NCI-H446 (cell line): ENCODE data around the gene CNTFR.

Source experiments
- DNase-seq, 2 experiments: peaks; one replicate each; lab custom pipeline; 2025; lab: John Stamatoyannopoulos, UW

Gene CNTFR

GRCh38 chr9:34572628-34573027, 16.9 kb downstream of the CNTFR start:
- DNase-seq = no peak

- peak in 1 of 2 experiments; percentile 22 for DNase-seq
Measured at GRCh38 chr9:34572092-34572491, 17.4 kb downstream of the CNTFR start.

- peak in 1 of 2 experiments; percentile 42 for DNase-seq
Measured at GRCh38 chr9:34571481-34571810, 18.1 kb downstream of the CNTFR start.

DNA sequence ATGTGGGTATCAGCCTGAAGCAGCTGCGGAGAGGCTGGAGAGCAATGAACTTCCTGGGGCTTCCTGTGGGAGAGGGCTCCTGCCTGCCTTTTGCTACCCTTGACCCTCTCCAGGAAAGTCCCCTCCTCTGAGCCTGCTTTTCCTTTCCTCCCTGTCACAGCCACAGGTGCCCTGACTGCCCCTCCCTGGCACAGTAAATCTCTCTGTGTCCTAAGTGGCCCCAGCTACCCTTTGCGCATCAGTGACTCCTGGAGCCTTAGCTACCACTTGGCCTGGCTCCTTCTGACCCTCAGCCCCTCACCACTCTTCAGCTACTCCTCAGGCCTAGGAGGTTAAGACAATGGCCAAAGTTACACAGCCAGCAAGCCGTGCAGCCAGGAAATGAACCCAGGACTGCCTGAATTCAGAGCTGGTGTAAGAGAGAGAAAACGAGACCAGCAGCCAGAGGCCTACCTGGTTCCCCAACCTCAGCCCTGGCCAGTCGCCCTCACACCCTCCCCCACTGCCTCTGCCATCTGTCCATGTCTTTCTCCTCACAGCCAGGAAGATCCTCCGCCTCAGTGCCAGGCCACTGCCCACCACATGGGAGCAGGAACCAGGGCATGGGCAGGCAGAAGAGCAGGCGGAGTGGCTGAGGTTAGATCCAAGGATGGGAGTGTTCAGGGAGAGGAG, 18.6 kb downstream of the CNTFR start:
- DNase-seq = peak in 1 of 2 experiments; percentile 42

DNA sequence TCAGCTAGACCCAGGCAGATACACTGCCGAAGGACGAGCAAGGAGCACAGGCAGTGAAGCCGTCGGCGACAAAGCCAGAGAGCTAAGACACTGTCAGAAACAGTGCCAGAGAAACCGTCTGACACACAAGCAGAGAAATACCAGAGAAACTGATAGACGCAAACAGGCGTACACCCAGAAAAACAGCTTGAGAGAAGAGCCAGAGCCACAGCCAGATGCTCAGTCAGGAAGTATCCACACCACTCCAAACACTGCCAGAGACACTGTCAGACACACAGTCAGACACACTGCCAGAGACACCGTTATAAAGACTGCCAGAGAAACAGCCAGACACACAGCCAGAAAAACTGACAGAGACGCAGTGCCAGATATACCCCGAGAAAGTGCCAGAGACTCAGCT, 19.1 kb downstream of the CNTFR start:
- peak in 1 of 2 experiments; percentile 58 for DNase-seq

GRCh38 chr9:34568774-34569173, 20.8 kb downstream of the CNTFR start:
- DNase-seq = no peak

- no peak for DNase-seq
Measured at GRCh38 chr9:34568133-34568532, 21.4 kb downstream of the CNTFR start.

GRCh38 chr9:34566972-34567371, 22.6 kb downstream of the CNTFR start:
- DNase-seq = no peak

- no peak for DNase-seq
Measured at GRCh38 chr9:34566322-34566721, 23.2 kb downstream of the CNTFR start.

DNA sequence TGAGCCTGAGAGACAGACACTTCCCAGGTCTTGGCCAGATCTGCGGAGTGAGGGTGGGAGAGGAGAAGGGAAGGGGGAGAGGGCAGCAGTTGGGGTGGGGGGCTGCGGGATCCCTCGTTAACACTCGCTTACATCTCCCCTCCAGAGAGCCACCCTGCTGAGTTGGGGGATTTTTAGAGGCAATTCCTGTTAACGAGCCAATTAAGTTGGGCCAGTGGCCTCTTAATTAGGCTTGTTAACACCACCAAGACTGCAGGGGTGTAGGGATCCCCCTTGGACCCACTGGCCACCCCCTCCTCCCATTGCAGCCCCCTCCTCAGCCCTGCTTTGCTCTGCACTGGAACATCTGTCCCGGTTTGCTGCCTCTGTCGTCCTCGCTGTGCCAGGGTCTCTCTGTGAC, 23.7 kb downstream of the CNTFR start:
- DNase-seq = no peak

GRCh38 chr9:34564617-34565016, 24.9 kb downstream of the CNTFR start:
- DNase-seq = no peak

- no peak for DNase-seq
Measured at GRCh38 chr9:34563262-34563661, 26.3 kb downstream of the CNTFR start.

DNA sequence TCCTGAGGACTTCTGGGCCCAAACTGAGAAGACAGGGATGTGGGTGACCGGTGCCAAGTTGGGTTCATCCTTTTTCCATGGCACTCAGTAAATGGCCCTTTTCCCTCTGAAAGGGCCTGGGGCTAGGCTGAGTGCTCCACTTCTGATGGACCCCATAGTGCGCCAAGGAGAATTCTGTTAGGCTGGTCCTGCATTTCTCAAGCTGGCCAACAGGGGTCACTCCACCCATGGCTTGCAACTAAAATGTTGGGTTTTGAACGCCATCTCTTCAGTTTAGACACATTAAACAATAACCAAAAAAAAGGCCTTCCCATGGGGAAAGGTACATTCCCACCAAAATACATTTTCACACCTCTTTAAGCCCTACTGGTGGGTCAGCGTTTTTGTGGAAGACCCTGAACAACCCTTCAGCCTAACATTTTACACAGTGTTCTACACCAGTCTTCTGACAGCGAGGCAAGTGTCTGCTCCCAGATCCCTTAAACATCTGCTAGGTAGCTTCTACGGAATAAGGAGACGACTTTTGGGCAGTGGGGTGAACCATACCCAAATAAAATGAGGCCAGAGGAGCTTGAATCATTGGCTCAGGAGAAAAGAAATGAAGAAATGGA, 27.3 kb downstream of the CNTFR start:
- DNase-seq = peak in 1 of 2 experiments; percentile 13

GRCh38 chr9:34560599-34561214, 28.8 kb downstream of the CNTFR start:
- no peak for DNase-seq

DNA sequence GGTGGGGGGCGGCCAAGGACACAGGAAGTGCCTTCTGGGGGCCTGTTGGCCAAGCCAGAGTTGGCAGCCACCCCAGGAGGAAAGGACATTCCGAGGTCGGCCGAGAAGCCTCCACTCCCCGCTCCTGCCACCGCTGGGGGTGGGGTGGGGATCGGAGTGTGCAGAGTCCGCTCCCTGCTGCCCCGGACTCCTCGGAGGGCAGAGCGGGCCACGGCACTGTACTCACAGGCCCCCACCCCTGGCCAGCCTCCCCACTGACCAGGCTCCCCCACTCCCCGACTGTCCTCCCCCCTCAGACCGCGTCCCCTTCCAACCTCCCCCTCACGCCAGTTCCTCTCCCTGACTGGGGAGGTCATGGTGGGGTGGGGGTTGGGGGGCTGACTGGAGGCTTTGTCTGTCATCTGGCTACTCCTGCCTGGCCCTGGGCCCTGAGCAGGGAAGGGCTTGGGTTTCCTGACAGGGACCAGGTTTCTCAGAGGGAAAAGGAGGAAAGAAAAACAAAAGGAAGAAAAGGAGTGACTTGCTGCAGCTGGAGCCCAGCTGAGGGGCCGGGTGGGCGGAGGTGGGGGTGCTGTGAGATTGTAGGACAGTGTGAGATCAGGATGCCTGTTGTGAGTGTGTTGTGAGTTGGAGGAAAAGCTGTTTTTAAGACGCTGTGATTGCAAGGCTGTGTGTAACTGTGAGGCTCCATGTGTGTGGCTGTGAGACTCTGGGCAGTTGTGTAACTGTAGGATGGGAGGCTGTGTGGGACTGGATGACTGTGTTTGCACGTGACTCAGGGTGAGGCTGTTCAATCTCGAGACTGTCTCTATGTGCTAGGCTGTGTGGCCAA, 29.7 kb downstream of the CNTFR start:
- DNase-seq = no peak

- DNase-seq = no peak
Measured at GRCh38 chr9:34558919-34559623, 30.5 kb downstream of the CNTFR start.

- no peak for DNase-seq
Measured at GRCh38 chr9:34558364-34558763, 31.2 kb downstream of the CNTFR start.

GRCh38 chr9:34557426-34558321, 31.9 kb downstream of the CNTFR start:
- no peak for DNase-seq

- DNase-seq = no peak
Measured at GRCh38 chr9:34556949-34557348, 32.6 kb downstream of the CNTFR start.

DNA sequence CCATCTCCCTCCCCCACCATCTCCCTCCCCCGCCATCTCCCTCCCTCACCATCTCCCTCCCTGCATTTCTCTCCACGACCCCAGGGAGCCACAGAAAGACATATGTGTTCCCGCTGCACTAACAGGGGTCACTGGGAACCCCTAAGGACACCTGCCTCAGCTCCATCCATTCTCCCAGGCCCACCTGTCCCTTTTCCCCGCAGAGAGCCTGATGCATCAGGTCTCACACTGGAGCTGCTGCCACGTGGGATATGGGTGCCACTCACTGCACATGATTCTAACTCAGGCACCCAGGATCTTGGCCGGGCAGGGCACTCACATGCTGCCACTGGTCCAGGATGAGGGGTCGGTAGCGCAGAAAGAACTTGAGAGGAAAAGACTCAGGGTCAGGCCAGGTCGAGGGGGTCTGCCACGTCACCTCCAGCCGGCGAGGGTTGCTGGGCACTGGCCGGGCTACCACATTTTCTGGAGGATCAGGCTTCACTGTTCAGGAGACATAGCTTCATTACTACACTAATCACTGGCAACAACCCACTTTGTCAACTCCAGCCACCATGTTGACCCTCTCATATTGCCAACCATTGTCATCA, 33.5 kb downstream of the CNTFR start:
- no peak for DNase-seq

DNA sequence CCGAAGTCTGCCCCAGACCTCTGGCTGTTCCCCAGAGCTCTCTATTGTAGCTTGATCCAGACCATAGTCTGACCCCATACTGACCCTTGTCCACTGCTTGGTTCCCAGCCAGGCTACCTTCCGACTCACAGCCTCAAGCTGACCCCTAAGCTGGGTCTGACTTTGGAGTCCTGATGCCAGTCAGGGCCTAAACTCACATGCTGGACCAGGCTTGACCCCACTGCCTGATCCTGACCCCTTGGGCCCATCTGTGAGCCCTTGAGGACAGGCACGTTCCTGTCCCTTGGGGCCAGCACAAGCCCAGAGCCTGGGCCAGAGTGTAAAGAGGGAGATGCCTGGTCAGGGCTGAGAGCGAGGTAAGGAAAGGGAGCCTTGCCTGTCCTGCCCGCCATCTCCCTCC, 34.0 kb downstream of the CNTFR start:
- DNase-seq = no peak
